Kidney (tissue), 14 donors: ENCODE measurements around the gene OR51B5. TPM values are rescaled to one million over a fixed set of nuclear protein-coding genes. Genes with fewer than 3 reads are reported as not detected.
"Not testable (repeated sequence)": the region's sequence is repeated elsewhere in the genome, so short reads cannot be mapped to it uniquely, and the experiment has no call there.

ENCODE experiments used
- DNase-seq, 5 donors: peaks; one replicate each; pipeline ENCODE4 v3.0.0-alpha.2; 2013 to 2020
- FAIRE-seq: peaks from 2 replicates; lab custom pipeline; 2012; peaks lifted over from hg19 to GRCh38; lab: Jason Lieb, UNC
- H3K27ac ChIP-seq, 2 donors: one replicate each; pipeline ENCODE4 v1.7.0; 2013; ENCODE audit warnings: low read depth in 2 of 2, low read length in 2 of 2, inconsistent platforms in 1 of 2
- H3K27me3 ChIP-seq: one replicate; pipeline ENCODE4 v1.7.1; 2013; ENCODE audit warnings: low read length, inconsistent platforms; ENCODE audit not compliant: control insufficient read depth, insufficient read depth
- H3K36me3 ChIP-seq, 3 donors: one replicate each; pipeline versions ENCODE4 v1.7.0 to v1.7.1; 2013; ENCODE audit warnings: low read length in 3 of 3, control low read depth in 1 of 3, inconsistent platforms in 1 of 3; ENCODE audit not compliant: insufficient read depth in 3 of 3, control insufficient read depth in 2 of 3
- H3K4me1 ChIP-seq, 3 donors: one replicate each; pipeline versions ENCODE4 v1.7.0 to v1.7.1; 2013; ENCODE audit warnings: low read length in 3 of 3, inconsistent platforms in 1 of 3, low read depth in 1 of 3; ENCODE audit not compliant: control insufficient read depth in 2 of 3, insufficient read depth in 2 of 3
- H3K4me3 ChIP-seq, 3 donors: one replicate each; pipeline versions ENCODE4 v1.7.0 to v1.8.1; 2013; ENCODE audit warnings: low read length in 3 of 3, control low read depth in 1 of 3, inconsistent platforms in 1 of 3
- H3K9ac ChIP-seq, 3 donors: one replicate each; pipeline versions ENCODE4 v1.7.0 to v1.7.1; 2013; ENCODE audit warnings: low read length in 3 of 3, control low read depth in 1 of 3, inconsistent platforms in 1 of 3
- H3K9me3 ChIP-seq, 3 donors: one replicate each; pipeline versions ENCODE4 v1.7.0 to v1.7.1; 2013; ENCODE audit warnings: low read length in 3 of 3, control low read depth in 1 of 3, inconsistent platforms in 1 of 3; ENCODE audit not compliant: control insufficient read depth in 2 of 3, insufficient read depth in 1 of 3
- CTCF ChIP-seq: IDR thresholded peaks from 3 replicates; pipeline ENCODE4 v1.5.1; 2012; ENCODE audit warnings: mild to moderate bottlenecking, moderate library complexity, borderline replicate concordance; ENCODE audit not compliant: insufficient read depth; ENCODE audit errors: extremely low read depth
- intact Hi-C: fragments of 100-400 bp; cut with DNase I; formaldehyde crosslinking; loops from one replicate; pipeline ENCODE4 v1.11.1; 2022
- polyA plus RNA-seq: library from polyadenylated mRNA; stranded (reverse); fragments of 350-450 nt; fragmentation: Illumina TruSeq; extraction: RNeasy Lipid Tissue Mini Kit (QIAGEN cat#74804); gene quantifications from one replicate; pipeline ENCODE4 v1.2.3, GENCODE V29; 2014; ENCODE audit warnings: low read depth, low replicate concordance; ENCODE audit not compliant: insufficient read depth
- total RNA-seq: library from RNA; stranded (reverse); fragmentation: NEBNext Ultra II Directional; extraction: Animal tissue kit (Norgen Biotek cat#: 25700); gene quantifications from one replicate; pipeline ENCODE4 v1.2.1, GENCODE V29; 2021
- donor health status: control.
- donor health status: control.
- donor health status: control.
- donor health status: control.
- donor health status: control.
- donor health status: DM: yes; HTN: yes; CAD: no.
- donor health status: Normal renal cell carcinoma (clear cell type).

Gene OR51B5
- total and polyA plus RNA-seq, 2 donors from 2014 or later = not detected

- no peaks in the 10 kb centered on the region for H3K4me1 ChIP-seq
- H3K27ac ChIP-seq = no peak overlapping the region
- no peak for DNase-seq
- no peak for TF ChIP-seq CTCF
- no peaks in the 10 kb centered on the region for H3K27me3 ChIP-seq
- no peak for FAIRE-seq
- no peaks in the 10 kb centered on the region for H3K9me3 ChIP-seq
- H3K9ac ChIP-seq = no peak overlapping the region
- no peaks in the 10 kb centered on the region for H3K36me3 ChIP-seq
- intact Hi-C loops = no loop called here
- no peak overlapping the region for H3K4me3 ChIP-seq
Measured at GRCh38 chr11:5364214-5364613, 20.9 kb upstream of the OR51B5 start.

GRCh38 chr11:5363679-5364078 lies 20.4 kb upstream of the OR51B5 start:
- Histone ChIP-seq H3K36me3 (no peaks in the 10 kb centered on the region), H3K27ac (no peak overlapping the region), H3K4me1 (no peaks in the 10 kb centered on the region), H3K9me3 (no peaks in the 10 kb centered on the region), H3K4me3 (no peak overlapping the region), H3K9ac (no peak overlapping the region), H3K27me3 (no peaks in the 10 kb centered on the region)
- DNase-seq (no peak), FAIRE-seq (no peak)
- no peak for TF ChIP-seq CTCF
- intact Hi-C loops = no loop called here

DNA sequence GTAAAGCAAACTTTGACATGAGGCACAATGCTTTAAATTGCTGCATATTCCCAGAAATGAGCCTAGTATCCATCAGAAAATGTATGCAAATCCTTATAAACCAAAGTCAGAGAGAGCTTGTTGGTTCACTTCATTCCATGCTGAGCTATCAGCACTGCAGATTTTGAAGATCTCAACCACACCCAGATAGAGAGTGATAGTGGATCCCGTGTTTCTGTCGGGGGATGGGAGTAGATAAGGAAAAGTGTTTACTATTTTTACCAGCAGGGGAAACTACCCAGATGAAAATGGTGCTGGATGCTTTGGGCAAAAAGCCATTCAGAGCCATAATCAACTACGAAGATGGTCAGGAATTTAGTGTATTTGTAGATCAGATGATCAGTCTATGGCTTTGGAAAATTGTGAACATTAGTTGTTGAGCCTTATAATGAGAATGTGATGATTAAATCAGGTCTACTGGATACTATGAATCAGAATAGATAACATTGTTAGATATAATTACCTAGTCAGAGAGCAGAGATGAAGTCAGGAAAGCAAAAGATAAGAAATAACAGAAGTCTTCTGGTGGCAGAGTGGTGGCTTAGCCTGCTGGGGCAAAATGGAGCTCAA lies 18.8 kb upstream of the OR51B5 start:
- intact Hi-C loops = no loop called here
- DNase-seq = no peak
- Histone ChIP-seq H3K4me3 (no peak overlapping the region), H3K4me1 (no peaks in the 10 kb centered on the region), H3K36me3 (no peaks in the 10 kb centered on the region), H3K27ac (no peak overlapping the region), H3K27me3 (no peaks in the 10 kb centered on the region), H3K9me3 (no peaks in the 10 kb centered on the region), H3K9ac (no peak overlapping the region)
- TF ChIP-seq CTCF = no peak
- no peak for FAIRE-seq

DNA sequence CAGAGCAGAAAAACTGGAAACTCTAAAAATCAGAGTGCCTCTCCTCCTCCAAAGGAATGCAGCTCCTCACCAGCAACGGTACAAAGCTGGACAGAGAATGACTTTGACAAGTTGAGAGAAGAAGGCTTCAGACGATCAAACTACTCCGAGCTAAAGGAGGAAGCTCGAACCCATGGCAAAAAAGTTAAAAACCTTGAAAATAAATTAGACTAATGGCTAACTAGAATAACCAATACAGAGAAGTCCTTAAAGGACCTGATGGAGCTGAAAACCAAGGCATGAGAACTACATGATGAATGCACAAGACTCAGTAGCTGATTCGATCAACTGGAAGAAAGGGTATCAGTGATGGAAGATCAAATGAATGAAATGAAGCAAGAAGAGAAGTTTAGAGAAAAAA lies 12.7 kb upstream of the OR51B5 start:
- H3K36me3 ChIP-seq, H3K9ac ChIP-seq, H3K27me3 ChIP-seq, H3K27ac ChIP-seq, H3K9me3 ChIP-seq, intact Hi-C loops, FAIRE-seq, DNase-seq, H3K4me1 ChIP-seq, H3K4me3 ChIP-seq: not testable (repeated sequence)
